C4-2B (cell line): ENCODE results near the gene TMPRSS6.

Experiments
- H3K27ac ChIP-seq: fragments of 450-650 bp; 2 replicates; pipeline ENCODE4 v1.5.1; 2017
- ZFX ChIP-seq: fragments of 450-650 bp; IDR thresholded peaks from 2 replicates; pipeline ENCODE4 v1.6.1; 2017
- TF ChIP-seq, protein P1 (sequence below): fragments of 450-650 bp; conservative IDR thresholded peaks from 2 replicates; pipeline ENCODE4 v1.5.1; 2017; ENCODE audit warnings: mild to moderate bottlenecking

TMPRSS6 gene

DNA sequence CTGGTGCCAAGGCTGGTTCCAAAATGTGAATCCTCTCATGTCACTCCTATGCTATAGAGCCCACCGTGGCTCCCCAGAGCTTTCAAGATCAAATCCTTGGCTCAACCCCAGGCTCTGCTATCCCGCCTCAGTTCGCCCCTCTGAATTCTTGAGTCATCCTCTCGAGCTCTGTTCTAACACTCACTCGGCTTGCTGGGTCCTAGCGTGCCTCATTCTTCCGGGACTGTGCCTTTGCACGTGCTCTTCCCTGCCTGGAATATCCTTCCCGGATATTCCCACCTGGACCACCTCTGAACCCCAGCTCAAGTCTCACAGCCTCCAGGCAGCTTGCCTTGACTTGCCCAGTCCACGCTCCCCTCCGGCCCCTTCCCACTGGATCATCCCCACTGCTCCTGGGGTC, 45.0 kb downstream of the TMPRSS6 start:
- no peak for TF ChIP-seq ZFX
- TF ChIP-seq, protein P1, sequence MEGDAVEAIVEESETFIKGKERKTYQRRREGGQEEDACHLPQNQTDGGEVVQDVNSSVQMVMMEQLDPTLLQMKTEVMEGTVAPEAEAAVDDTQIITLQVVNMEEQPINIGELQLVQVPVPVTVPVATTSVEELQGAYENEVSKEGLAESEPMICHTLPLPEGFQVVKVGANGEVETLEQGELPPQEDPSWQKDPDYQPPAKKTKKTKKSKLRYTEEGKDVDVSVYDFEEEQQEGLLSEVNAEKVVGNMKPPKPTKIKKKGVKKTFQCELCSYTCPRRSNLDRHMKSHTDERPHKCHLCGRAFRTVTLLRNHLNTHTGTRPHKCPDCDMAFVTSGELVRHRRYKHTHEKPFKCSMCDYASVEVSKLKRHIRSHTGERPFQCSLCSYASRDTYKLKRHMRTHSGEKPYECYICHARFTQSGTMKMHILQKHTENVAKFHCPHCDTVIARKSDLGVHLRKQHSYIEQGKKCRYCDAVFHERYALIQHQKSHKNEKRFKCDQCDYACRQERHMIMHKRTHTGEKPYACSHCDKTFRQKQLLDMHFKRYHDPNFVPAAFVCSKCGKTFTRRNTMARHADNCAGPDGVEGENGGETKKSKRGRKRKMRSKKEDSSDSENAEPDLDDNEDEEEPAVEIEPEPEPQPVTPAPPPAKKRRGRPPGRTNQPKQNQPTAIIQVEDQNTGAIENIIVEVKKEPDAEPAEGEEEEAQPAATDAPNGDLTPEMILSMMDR = no peak
- no peak overlapping the region for H3K27ac ChIP-seq

DNA sequence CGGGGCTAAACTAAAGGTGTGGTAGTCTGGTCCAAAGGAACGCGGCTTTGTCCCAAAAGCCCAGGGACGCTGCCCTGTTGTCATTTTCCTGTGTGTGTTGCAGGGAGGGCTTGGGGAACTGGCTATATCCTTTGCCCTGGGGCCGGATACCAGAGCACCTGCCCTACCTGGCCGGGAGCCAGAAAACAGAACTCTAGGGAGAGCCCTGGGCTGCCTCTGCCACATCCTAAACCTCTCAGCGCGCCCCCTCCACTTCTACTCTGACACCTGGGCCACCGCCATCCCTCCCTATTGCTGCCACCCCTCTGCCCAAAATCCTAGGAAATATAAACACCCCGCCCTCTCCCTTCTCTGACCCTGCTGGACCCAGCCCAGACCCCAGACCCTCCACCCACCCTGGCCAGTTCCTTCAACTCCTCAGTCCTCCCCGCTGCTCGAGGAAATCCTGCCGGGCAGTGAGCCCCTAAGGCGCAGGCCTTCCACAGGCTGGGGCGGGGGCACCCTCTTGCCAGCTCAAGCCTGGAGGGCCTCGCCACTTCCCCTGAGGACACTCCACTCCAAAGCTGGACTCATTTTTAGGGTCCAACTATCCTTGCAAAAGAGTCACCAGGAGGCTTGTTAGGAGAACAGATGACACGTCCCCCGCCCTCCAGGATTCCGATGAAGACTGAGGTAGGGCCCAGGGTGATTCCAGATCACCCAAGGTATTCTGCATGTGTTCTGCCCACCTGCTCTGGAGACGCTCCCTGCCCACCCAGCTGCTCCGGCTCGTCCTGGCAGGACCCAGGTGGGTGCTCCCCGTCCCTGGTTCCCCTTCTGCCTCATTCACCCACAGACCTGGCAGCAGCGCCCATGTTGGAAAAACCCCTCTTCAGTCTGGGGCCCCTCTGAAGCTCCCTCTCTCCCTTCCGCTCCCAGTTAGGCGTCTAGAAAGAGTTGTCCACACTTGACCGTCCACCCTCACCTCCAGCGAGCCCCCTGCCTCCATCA, 45.8 kb downstream of the TMPRSS6 start:
- no peak overlapping the region for H3K27ac ChIP-seq
- no peak for TF ChIP-seq ZFX
- TF ChIP-seq, protein P1 = no peak

DNA sequence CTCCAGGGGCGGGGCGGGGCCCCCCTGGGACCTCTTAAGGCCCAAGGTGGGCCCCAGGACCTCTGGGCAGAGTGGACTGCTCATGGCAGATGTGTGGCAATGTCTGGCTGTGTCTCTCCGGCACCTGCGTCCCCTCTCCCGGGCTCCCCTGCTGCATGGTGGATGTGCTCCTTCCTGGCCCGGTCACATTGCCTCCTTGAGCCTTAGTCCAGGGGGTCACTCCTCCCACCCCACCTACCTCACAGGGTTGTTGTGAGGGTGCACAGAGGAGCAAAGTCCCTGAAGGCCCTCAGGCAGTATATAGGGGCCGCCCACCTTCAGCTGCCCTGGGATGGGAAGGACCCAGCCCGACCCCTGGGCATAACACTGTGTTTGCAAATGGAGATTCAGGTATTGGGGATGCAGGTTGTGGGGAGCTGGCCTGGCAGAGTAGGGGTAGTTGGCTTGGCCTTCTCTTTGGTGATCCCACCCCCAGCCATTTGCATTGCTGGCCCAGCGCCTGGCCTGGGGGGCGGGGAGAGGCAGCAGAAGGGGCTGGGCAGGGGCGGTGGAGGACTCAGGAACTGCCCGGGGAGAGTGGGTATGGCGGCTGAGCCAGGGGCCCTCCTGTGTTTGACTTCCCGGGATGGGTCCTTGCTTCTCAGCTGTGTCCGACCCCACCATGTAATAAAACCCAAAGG, 46.7 kb downstream of the TMPRSS6 start:
- no peak overlapping the region for H3K27ac ChIP-seq
- TF ChIP-seq, protein P1 = no peak
- TF ChIP-seq ZFX = no peak

DNA sequence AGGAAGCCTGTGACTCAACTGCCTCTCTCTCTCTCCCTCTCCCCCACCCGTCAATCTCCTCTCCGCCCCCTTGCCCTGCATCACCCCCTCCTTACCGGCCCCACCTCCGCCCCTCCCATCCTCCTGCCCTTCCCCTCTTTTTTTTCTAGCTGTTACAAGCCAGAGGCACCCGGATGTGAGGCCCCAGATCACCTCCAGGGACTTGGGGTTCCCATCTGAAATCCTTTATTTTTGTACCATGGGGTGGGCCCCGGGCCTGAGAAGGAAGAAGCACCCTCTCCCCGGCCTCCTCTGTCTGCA, 47.2 kb downstream of the TMPRSS6 start:
- no peak for TF ChIP-seq ZFX
- TF ChIP-seq, protein P1 = no peak
- no peak overlapping the region for H3K27ac ChIP-seq

DNA sequence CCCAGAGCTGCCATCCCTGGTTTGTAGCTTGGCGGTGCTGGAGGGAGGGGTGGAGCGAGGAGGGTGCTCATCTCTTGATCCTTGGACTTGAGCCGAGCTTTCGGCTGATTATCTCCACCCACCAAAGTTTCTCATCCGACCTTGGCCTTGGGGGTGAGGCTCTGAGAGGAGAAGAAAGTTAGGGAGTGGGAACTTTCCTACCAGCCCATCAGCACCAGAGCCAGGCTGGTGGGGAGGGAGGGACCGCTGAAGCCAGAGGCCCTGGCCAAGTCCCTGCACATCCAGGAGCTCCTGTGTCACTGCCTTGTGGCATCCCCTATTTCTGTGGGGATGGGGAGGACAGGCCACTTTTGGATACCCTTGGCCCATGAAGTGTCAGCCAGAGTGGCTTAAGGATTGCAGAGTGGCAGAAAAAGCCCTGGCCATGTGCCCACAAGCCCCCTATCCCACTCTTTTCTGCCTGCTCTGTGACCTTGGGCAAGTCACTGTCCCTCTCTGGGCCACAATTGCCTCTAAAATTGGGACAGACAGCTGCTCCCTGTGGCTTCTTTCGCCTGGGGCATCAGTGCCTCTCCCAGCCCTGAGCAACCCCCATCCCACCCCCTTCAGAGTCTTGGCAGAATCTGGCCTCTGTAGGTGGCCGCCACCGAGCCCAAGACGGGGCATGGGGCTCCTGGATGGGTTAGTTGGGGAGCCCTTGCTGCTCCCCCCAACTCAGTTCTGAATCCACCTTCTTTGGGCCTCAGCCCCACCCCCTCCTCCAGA, 47.7 kb downstream of the TMPRSS6 start:
- TF ChIP-seq, protein P1 = no peak
- no peak for TF ChIP-seq ZFX
- H3K27ac ChIP-seq = no peak overlapping the region

DNA sequence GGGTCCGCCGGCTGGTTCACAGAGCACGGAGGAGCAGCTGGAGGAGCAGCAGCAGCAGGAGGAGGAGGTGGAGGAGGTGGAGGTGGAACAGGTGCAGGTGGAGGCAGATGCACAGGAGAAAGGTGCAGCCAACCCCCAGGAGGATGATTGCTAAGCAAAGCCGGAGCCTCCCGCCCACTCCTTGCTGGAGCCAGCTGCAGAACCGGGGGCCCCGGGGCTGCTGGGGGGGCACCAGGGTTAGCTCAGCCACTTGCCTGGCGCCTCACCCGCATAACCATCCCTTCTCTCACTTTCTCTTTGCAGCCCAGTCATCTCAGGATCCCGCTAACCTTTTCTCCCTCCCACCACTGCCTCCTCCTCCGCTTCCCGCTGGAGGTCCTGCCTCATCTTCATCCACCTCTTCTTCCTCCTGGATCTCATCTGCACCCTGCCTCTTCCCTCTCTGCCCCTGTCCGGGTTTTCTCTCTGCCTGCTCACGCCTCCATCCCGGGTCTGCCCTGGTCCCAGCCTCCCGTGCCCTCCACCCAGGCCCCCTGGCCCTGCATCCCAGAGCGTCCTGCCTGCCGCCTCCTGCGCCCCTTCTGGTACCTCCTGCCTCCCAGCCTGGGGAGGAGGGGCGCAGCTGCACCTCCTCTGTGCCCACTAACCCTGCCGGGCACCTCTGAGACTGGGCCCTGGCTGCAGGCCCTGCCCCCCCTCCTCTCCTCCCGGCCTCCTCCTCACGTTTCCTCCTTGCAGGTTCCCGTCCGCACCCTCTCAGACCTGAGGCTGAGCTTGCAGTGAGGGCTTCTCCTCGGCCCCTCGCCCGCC, 48.5 kb downstream of the TMPRSS6 start:
- no peak overlapping the region for H3K27ac ChIP-seq
- TF ChIP-seq ZFX = no peak
- TF ChIP-seq, protein P1 = no peak
